Choroid plexus epithelial cell (primary cell): ENCODE results near the gene GDI1.

Source experiments
- DNase-seq: peaks from one replicate; pipeline ENCODE4 v3.0.0-alpha.2; 2010; ENCODE audit warnings: low read depth
- H3K4me3 ChIP-seq: 2 replicates; pipeline ENCODE4 v1.5.1; 2011; ENCODE audit warnings: low read depth, mild to moderate bottlenecking, control low read depth, low read length, moderate library complexity
- CTCF ChIP-seq: conservative IDR thresholded peaks from 2 replicates; pipeline ENCODE4 v1.5.1; 2011; ENCODE audit warnings: low read depth, mild to moderate bottlenecking, control low read depth, inconsistent platforms, low read length, moderate library complexity

GDI1 gene

GRCh38 chrX:154446430-154446829, 9.5 kb downstream of the GDI1 start:
- no peak overlapping the region for H3K4me3 ChIP-seq
- TF ChIP-seq CTCF: no peak
- DNase-seq: no peak

GRCh38 chrX:154448484-154448883, 11.5 kb downstream of the GDI1 start:
- H3K4me3 ChIP-seq: no peak overlapping the region
- TF ChIP-seq CTCF: no peak
- no peak for DNase-seq

GRCh38 chrX:154449618-154450017, 12.7 kb downstream of the GDI1 start:
- no peak for DNase-seq
- TF ChIP-seq CTCF: no peak
- no peak overlapping the region for H3K4me3 ChIP-seq

- H3K4me3 ChIP-seq: no peak overlapping the region
- no peak for DNase-seq
- no peak for TF ChIP-seq CTCF
These were observed 13.4 kb downstream of the GDI1 start for GRCh38 chrX:154450312-154450711.

GRCh38 chrX:154452823-154453222, 15.9 kb downstream of the GDI1 start:
- no peak overlapping the region for H3K4me3 ChIP-seq
- TF ChIP-seq CTCF: no peak
- DNase-seq: no peak

- no peak for DNase-seq
These were observed 20.6 kb downstream of the GDI1 start for GRCh38 chrX:154457491-154458115.

More at GRCh38 chrX:154457491-154458115, 20.6 kb downstream of the GDI1 start:
- H3K4me3 ChIP-seq: peak overlapping the region; percentile 70
- no peak for TF ChIP-seq CTCF
